IMR-90 (cell line): ENCODE results near the gene ERGIC1. TPM values are rescaled to one million over a fixed set of nuclear protein-coding genes. Genes with fewer than 3 reads are reported as not detected.
A peak's percentile ranks its signal among the peaks of the same experiment; 100 is the strongest.

ENCODE experiments used
- ATAC-seq: fragments of 200-7000 bp; cut with Tn5 transposase; 2 replicates; pipeline ENCODE4 v1.9.1; 2020; ENCODE audit warnings: low read depth, mild to moderate bottlenecking, moderate library complexity
- BruUV-seq: library from RNA; stranded (reverse); fragments of 400-500 nt; replicated peaks from 2 replicates; lab custom pipeline; 2021; lab: Mats Ljungman, UMichigan
- CTCF ChIA-PET: fragments of 300-600 bp; formaldehyde crosslinking; extraction: SDS; loops from one replicate; lab custom pipeline; 2021; ENCODE audit warnings: antibody characterized with exemption; lab: Yijun Ruan, JAX
- POLR2A ChIA-PET: fragments of 300-600 bp; sonication (Branson Sonifier 250); formaldehyde crosslinking; loops from one replicate; lab custom pipeline; 2022; ENCODE audit warnings: antibody characterized with exemption; ENCODE audit not compliant: unreplicated experiment; lab: Charles Lee
- DNase-seq: peaks from one replicate; pipeline ENCODE4 v3.0.0; 2013
- H2AFZ ChIP-seq: replicated peaks from 2 replicates; pipeline ENCODE3; 2013; ENCODE audit warnings: low read length, mild to moderate bottlenecking; ENCODE audit not compliant: poor library complexity
- H2AK5ac ChIP-seq: 2 replicates; pipeline ENCODE4 v1.6.1; 2013; ENCODE audit warnings: low read depth, low read length, inconsistent platforms
- H2AK9ac ChIP-seq: replicated peaks from 2 replicates; pipeline ENCODE3; 2013; ENCODE audit warnings: mild to moderate bottlenecking, low read depth, low read length, moderate library complexity; ENCODE audit not compliant: poor library complexity
- H2BK120ac ChIP-seq: 2 replicates; pipeline ENCODE4 v1.6.1; 2013; ENCODE audit warnings: low read depth, low read length, inconsistent platforms
- H2BK15ac ChIP-seq: 3 replicates; pipeline ENCODE4 v1.6.1; 2013; ENCODE audit warnings: low read depth, low read length, inconsistent platforms
- H2BK20ac ChIP-seq: 2 replicates; pipeline ENCODE4 v1.6.1; 2013; ENCODE audit warnings: low read depth, mild to moderate bottlenecking, inconsistent platforms, low read length, moderate library complexity
- H2BK5ac ChIP-seq: 2 replicates; pipeline ENCODE4 v1.6.1; 2013; ENCODE audit warnings: mild to moderate bottlenecking, low read depth, low read length, inconsistent platforms; ENCODE audit not compliant: poor library complexity, severe bottlenecking
- H3K14ac ChIP-seq: replicated peaks from 2 replicates; pipeline ENCODE4 v1.6.1; 2013; ENCODE audit warnings: low read depth, low read length, inconsistent platforms
- H3K18ac ChIP-seq: 2 replicates; pipeline ENCODE4 v1.6.1; 2013; ENCODE audit warnings: low read depth, low read length, control low read depth
- H3K23ac ChIP-seq: 2 replicates; pipeline ENCODE4 v1.6.1; 2013; ENCODE audit warnings: low read depth, low read length, inconsistent platforms
- H3K27ac ChIP-seq: 2 replicates; pipeline ENCODE4 v1.5.1; 2013; ENCODE audit warnings: mild to moderate bottlenecking, control low read depth, low read length; ENCODE audit not compliant: insufficient read depth
- H3K27me3 ChIP-seq: 2 replicates; pipeline ENCODE4 v1.6.1; 2013; ENCODE audit warnings: low read length; ENCODE audit not compliant: control insufficient read depth, insufficient read depth
- H3K36me3 ChIP-seq: 2 replicates; pipeline ENCODE4 v1.6.1; 2013; ENCODE audit warnings: low read length, mixed read lengths; ENCODE audit not compliant: control insufficient read depth, insufficient read depth
- H3K4ac ChIP-seq: 2 replicates; pipeline ENCODE4 v1.6.1; 2013; ENCODE audit warnings: low read depth, low read length, inconsistent platforms
- H3K4me1 ChIP-seq: 2 replicates; pipeline ENCODE4 v1.6.1; 2013; ENCODE audit warnings: low read length, mixed read lengths; ENCODE audit not compliant: control insufficient read depth, insufficient read depth
- H3K4me2 ChIP-seq: 2 replicates; pipeline ENCODE4 v1.6.1; 2013; ENCODE audit warnings: low read depth, mild to moderate bottlenecking, control low read depth, low read length, moderate library complexity
- H3K4me3 ChIP-seq: 2 replicates; pipeline ENCODE4 v1.5.1; 2013; ENCODE audit warnings: low read depth, mild to moderate bottlenecking, control low read depth, low read length, moderate library complexity; ENCODE audit not compliant: insufficient read depth
- H3K56ac ChIP-seq: 2 replicates; pipeline ENCODE4 v1.6.1; 2013; ENCODE audit warnings: low read length, inconsistent platforms; ENCODE audit not compliant: insufficient read depth; ENCODE audit errors: extremely low read depth
- H3K79me1 ChIP-seq, 2 experiments: 2 replicates each; pipeline ENCODE4 v1.6.1; 2013; ENCODE audit warnings: low read length in 2 of 2, inconsistent platforms in 1 of 2, low read depth in 1 of 2
- H3K9ac ChIP-seq: 2 replicates; pipeline ENCODE4 v1.6.1; 2013; ENCODE audit warnings: low read depth, low read length, control low read depth
- H3K9me1 ChIP-seq: 2 replicates; pipeline ENCODE4 v1.6.1; 2013; ENCODE audit warnings: low read length, inconsistent platforms; ENCODE audit not compliant: insufficient read depth
- H3K9me3 ChIP-seq: 2 replicates; pipeline ENCODE4 v1.6.1; 2013; ENCODE audit warnings: low read length; ENCODE audit not compliant: control insufficient read depth, insufficient read depth
- H4K20me1 ChIP-seq: 2 replicates; pipeline ENCODE4 v1.6.1; 2013; ENCODE audit warnings: low read length, inconsistent platforms; ENCODE audit not compliant: insufficient read depth
- H4K5ac ChIP-seq: 2 replicates; pipeline ENCODE4 v1.6.1; 2013; ENCODE audit warnings: mild to moderate bottlenecking, low read depth, low read length, control low read depth
- H4K8ac ChIP-seq, 2 experiments: 2 replicates each; pipeline ENCODE4 v1.6.1; 2013; ENCODE audit warnings: low read depth in 2 of 2, low read length in 2 of 2, control low read depth in 1 of 2, inconsistent platforms in 1 of 2
- H4K91ac ChIP-seq: 2 replicates; pipeline ENCODE4 v1.6.1; 2013; ENCODE audit warnings: low read depth, low read length, inconsistent platforms; ENCODE audit not compliant: insufficient read depth
- BHLHE40 ChIP-seq: fragments of 150-350 bp; IDR thresholded peaks from 2 replicates; pipeline ENCODE4 v1.6.1; 2016; ENCODE audit warnings: mild to moderate bottlenecking, low read depth, low read length
- CEBPB ChIP-seq: IDR thresholded peaks from 2 replicates; pipeline ENCODE4 v1.6.1; 2012; ENCODE audit warnings: low read depth, low read length, improper control_type of control experiment
- CHD1 ChIP-seq: IDR thresholded peaks from 2 replicates; pipeline ENCODE4 v1.6.1; 2012; ENCODE audit warnings: low read depth, low read length, improper control_type of control experiment
- FOS ChIP-seq: fragments of 150-350 bp; IDR thresholded peaks from 2 replicates; pipeline ENCODE4 v1.6.1; 2016; ENCODE audit warnings: low read depth, low read length
- MAZ ChIP-seq: IDR thresholded peaks from 2 replicates; pipeline ENCODE4 v1.6.1; 2012; ENCODE audit warnings: low read depth, mild to moderate bottlenecking, low read length, improper control_type of control experiment, moderate library complexity, borderline replicate concordance
- MXI1 ChIP-seq: IDR thresholded peaks from 2 replicates; pipeline ENCODE4 v1.6.1; 2012; ENCODE audit warnings: low read depth, mild to moderate bottlenecking, low read length, moderate library complexity, borderline replicate concordance
- POLR2A ChIP-seq: IDR thresholded peaks from 2 replicates; pipeline ENCODE4 v1.6.1; 2012; ENCODE audit warnings: mild to moderate bottlenecking, low read depth, low read length
- RAD21 ChIP-seq: IDR thresholded peaks from 2 replicates; pipeline ENCODE4 v1.6.1; 2012; ENCODE audit warnings: low read length, improper control_type of control experiment
- RCOR1 ChIP-seq: IDR thresholded peaks from 2 replicates; pipeline ENCODE4 v1.6.1; 2012; ENCODE audit warnings: mild to moderate bottlenecking, low read length, improper control_type of control experiment; ENCODE audit not compliant: insufficient replicate concordance
- RFX5 ChIP-seq: IDR thresholded peaks from 2 replicates; pipeline ENCODE4 v1.8.0; 2012; ENCODE audit warnings: low read depth, mild to moderate bottlenecking, low read length, moderate library complexity
- WGBS, 2 experiments: methylation state at CpG; one replicate each; pipeline versions ENCODE4 v1.1.5 to v1.1.7; 2013; ENCODE audit warnings: missing lambda C conversion rate in 2 of 2; ENCODE audit not compliant: insufficient read length in 1 of 2; ENCODE audit errors: extremely low coverage in 2 of 2; 5-methylcytosine and 5-hydroxymethylcytosine counted together
- dilution Hi-C: fragments of 300-500 bp; cut with HindIII; formaldehyde crosslinking; loops from one replicate; pipeline ENCODE4 v1.14.3; 2018; ENCODE audit warnings: low sequenced_read_pairs; ENCODE audit not compliant: unreplicated experiment
- in situ Hi-C: fragments of 300-500 bp; cut with MboI; formaldehyde crosslinking; loops from 3 replicates; pipeline ENCODE4 v1.14.3; 2019; ENCODE audit warnings: low sequenced_read_pairs, inconsistent platforms, mixed read lengths
- intact Hi-C: fragments of 100-400 bp; cut with micrococcal nuclease; formaldehyde crosslinking; loops from 2 replicates; pipeline ENCODE4 v1.10.0; 2022
- polyA plus RNA-seq, 3 experiments: library from polyadenylated mRNA; depleted of rRNA; stranded (reverse); fragments of >200 nt; gene quantifications; 2 replicates each; pipeline ENCODE4 v1.2.3, GENCODE V29; 2012; ENCODE audit warnings: low replicate concordance in 1 of 3
- total RNA-seq: library from RNA; depleted of rRNA; stranded (reverse); fragments of >200 nt; gene quantifications from 2 replicates; pipeline ENCODE4 v1.2.3, GENCODE V29; 2012

Gene ERGIC1
- total and polyA plus RNA-seq, 2 of the 4 experiments (the other 2 are of a cell fraction): 134 to 192 TPM

DNA sequence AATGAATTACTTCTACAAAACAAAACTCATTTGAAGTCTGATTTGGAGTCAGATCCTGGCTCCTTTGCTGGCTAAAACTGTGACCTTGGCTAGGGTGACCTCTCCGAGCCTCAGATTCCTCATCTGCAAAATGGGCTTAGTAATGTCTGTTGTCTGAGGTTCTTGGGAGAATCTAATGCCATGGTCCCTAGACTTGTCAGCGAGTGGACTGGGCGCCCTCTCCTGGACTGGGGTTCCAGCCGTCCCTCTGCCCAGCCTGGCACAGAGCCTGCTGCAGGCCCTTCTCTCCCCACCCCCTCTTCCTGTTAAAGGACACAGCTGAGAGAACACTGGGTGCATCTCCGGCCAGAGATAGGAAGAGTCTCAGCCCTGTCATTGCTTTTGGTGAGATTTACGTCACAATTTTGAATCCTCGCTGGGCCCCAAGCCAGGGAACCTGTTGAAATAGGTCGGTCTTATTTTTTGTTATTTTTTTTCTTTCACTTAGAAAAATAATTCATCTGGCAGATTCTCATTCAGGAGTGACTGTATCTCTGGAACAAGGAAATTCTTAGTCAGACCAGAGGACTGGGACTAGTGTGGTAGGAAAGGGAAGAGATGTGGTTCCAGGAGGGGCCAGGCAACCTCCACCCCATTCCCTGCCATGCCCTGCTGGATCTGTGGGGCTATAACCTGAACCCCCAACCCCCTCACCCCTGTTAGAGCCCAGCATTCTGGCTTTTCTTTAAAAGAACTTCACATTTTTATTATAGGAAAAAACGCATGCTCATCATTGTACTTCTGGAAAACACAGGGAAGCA lies 77.0 kb downstream of the ERGIC1 start (continued):
- peak; percentile 1; the same call in 1 of the 2 replicates for TF ChIP-seq MAZ
- TF ChIP-seq CHD1: no peak
- peak; percentile 43; the same call in 1 of the 2 replicates for TF ChIP-seq FOS
- no peak for TF ChIP-seq MXI1

DNA sequence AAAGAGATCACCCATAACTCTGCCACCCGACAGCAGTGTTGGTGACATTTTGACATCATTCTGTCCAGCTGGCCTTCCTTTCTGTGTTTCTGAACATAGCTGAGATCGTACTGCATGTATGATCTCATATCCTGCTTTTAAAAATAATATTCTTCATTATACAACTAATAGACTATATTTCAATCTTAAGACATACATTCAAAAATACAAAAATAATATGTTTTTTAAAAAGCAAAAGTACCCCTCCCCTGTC lies 77.5 kb downstream of the ERGIC1 start:
- Histone ChIP-seq H3K36me3 (peaks cover 31% of the 10 kb centered on the region), H3K23ac (peak overlapping the region; percentile 68; the same call in 1 of the 2 replicates), H3K14ac (peak overlapping the region; percentile 70; the same call in 1 of the 2 replicates), H3K4me1 (peaks cover 27% of the 10 kb centered on the region), H2AK5ac (peak overlapping the region; percentile 97), H4K91ac (peak overlapping the region; percentile 87; the same call in 1 of the 2 replicates), H3K4me3 (no peak overlapping the region), H3K4me2 (peak overlapping the region; percentile 23; the same call in 1 of the 2 replicates), H3K27ac (peak overlapping the region; percentile 91), H3K9ac (peak overlapping the region; percentile 70), H3K27me3 (no peaks in the 10 kb centered on the region), H4K20me1 (peaks cover 9% of the 10 kb centered on the region; the same call in 1 of the 2 replicates), H3K4ac (peak overlapping the region; percentile 86), H2BK5ac (peak overlapping the region; percentile 92), H2BK15ac (peak overlapping the region; percentile 70; the same call in 1 of the 3 replicates), H4K5ac (peak overlapping the region; percentile 94), H2BK120ac (peak overlapping the region; percentile 66), H3K9me1 (peaks cover 16% of the 10 kb centered on the region), H2AFZ (no peak overlapping the region), H4K8ac (peak overlapping the region; percentile 70 to 89), H3K18ac (peak overlapping the region; percentile 97), H3K56ac (peak overlapping the region; percentile 64; the same call in 1 of the 2 replicates), H2AK9ac (no peak overlapping the region), H3K79me1 (peaks cover 21 to 61% of the 10 kb centered on the region in 2 experiments), H2BK20ac (peak overlapping the region; percentile 42; the same call in 1 of the 2 replicates), H3K9me3 (no peaks in the 10 kb centered on the region)
- TF ChIP-seq FOS (no peak), POLR2A (peak; percentile 22; the same call in 1 of the 2 replicates), CHD1 (no peak), CEBPB (no peak), MAZ (0 out of 2 replicates have a peak, but pooled peaks have one; percentile 2), RFX5 (no peak), RCOR1 (no peak), BHLHE40 (no peak), RAD21 (no peak)
- dilution Hi-C loops: no loop called here
- POLR2A ChIA-PET: interaction anchor here (0.5 kb wide), 1 partner anchor 141 kb away, joined by 3 read pairs; the partner anchor contains the start of gene DUSP1
- in situ Hi-C loops: no loop called here
- WGBS, 2 experiments: no CpG with 5 or more reads among the region's 2 CpGs
- CTCF ChIA-PET: no interaction called here
- no TSS peak for BruUV-seq
- intact Hi-C loops: loop anchor here (1.0 kb wide), 1 partner anchor 18 kb away; no protein-coding TSS in a partner anchor
- no peak for ATAC-seq
- DNase-seq: no peak
